GM13977 (cell line): ENCODE measurements around the gene PHF24.

ENCODE experiments used
- DNase-seq: peaks from one replicate; pipeline ENCODE4 v3.0.0; 2012; ENCODE audit warnings: low spot score
- CTCF ChIP-seq: IDR thresholded peaks from 2 replicates; pipeline ENCODE4 v1.5.1; 2012; ENCODE audit warnings: mild to moderate bottlenecking, control low read depth; ENCODE audit not compliant: insufficient read depth; ENCODE audit errors: extremely low read depth, missing control alignments
- in situ Hi-C: fragments of 300-500 bp; cut with MboI; formaldehyde crosslinking; loops from one replicate; pipeline ENCODE4 v1.12.0; 2022; ENCODE audit warnings: low sequenced_read_pairs, low pct_unique_long_range_greater_than_20kb, mixed read lengths, inconsistent platforms; ENCODE audit not compliant: unreplicated experiment

The PHF24 gene

DNA sequence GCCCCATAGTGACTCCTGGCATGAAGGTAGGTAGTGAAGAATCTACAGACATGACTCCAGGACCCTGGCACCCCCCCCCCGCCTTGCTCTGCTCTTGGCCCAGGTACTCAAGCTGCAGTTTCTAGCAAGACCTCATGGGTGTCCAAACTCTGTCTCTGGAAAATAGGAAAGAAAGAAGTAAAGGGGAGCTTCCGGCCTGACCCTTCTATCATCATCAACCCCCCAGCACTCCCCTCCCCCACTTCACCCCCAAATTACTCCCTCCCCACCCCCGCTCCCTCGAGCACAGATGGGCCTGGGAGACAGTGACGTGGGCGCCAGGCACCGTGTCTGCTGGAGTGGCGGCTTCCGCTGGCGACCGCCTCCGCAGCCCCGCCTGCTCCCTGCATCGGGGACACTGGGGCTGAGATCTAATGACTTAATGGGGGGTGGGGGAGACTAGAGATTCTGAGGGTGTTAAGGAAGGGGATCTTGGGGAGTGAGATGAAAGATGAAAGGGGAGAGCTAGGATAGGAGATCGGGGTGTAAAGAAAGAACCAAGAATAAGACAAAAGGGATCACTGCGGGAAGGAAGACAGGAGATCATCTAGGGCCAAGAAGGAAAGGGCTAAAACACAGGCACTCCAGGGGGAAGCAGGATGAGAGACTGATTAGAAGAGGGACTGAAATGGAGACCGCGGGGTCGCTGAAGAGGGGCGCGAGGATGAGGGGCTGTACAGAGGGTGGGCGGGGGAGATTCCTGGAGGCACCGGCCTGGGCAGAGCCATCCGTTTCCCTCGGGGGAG is 30.3 kb downstream of the PHF24 start:
- no peak for DNase-seq
- in situ Hi-C loops: loop anchor here (10.0 kb wide), 1 partner anchor 84 kb away; no protein-coding TSS in a partner anchor
- TF ChIP-seq CTCF: no peak

DNA sequence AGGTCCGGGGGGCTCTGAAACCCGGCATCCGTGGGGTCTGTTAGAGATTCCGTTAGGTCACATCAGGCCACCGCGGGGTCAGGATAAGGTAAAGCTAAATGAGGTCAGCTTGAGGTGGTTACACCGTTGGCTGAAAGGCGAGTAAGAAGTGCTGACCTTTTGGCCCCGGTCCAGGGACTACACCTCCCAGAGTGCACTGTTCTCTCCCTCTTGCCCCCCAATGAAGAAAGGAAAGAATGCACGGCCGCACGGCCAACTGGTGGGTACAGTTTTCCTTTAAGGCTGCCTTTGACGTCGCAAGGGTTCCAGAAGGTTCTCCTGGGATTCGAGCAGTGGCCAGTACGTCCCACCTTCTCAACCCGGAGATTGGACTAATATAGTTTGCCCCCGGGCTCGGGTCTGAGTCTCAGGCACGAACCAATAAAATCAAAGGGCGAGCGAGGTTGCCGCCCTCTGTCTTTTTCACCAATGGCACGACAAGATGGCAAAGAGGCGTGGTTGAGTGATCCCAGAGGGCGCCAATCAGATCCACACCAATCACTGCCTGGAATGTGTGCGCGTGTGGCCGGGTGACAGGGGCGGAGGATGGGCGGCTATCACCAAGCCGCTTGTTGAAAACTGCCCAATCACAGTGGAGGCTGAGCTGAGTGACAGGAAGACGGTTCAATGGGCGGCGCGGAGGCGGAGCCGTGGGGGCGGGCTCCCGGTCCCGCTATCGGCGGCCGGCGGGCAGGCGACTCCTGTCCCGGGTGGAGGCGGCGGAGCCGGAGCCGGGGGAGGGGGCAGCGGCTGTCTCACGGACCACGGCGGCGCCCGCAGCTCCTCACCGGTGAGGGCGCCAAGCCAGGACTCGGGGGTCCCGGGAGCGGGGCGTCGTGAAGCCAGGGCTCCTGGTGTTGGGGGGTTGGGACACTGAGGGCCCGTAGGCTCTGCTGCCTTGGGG is 31.2 kb downstream of the PHF24 start, which contains the start of gene DNAJB5:
Gene DNAJB5, plus strand, starts transcription at position 743 of the 943 bp plus-strand sequence. CDS start 886 bp downstream, outside the sequence.
- in situ Hi-C loops: loop anchor here (10.0 kb wide), 1 partner anchor 84 kb away; no protein-coding TSS in a partner anchor
- no peak for TF ChIP-seq CTCF
- DNase-seq: peak; percentile 98

DNA sequence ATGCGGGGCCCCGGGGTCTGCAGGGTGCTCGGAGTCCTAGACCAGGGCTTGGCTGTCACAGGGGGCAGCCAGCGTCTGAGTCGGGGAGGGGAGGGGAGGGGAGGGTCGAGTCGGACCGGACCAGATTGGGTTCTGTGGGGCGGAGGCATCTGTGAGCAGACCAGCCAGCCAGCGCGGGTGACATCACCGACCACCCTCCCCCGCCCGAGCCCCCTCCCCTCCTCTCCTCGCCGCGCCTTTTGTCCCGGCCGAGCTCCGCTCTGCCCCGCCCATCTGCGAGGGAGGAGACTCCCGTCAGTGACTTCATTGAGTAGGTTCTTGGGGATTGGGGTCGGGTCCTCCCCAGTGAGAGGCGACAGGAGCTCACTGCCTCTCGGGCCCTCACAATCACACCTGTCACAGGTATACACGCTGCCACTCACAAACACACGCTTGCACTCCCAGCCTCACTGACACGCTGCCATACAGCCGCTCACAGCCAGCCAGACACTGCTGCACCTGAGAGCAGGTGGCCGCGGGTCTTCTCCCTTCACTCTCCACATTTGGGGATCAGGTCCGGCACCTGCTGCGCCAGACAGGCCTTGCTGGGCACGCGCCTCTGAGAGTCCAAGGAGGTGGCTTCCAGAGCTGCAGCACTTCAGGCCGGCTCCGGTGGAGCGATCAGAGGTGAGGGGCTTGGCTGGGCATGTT is 32.0 kb downstream of the PHF24 start:
- TF ChIP-seq CTCF: no peak
- peak; percentile 60 for DNase-seq
- in situ Hi-C loops: loop anchor here (10.0 kb wide), 1 partner anchor 85 kb away; no protein-coding TSS in a partner anchor

GRCh38 chr9:34990908-34991606 is 33.0 kb downstream of the PHF24 start:
- in situ Hi-C loops: no loop called here

GRCh38 chr9:34991607-34992375 is 33.7 kb downstream of the PHF24 start:
- in situ Hi-C loops: no loop called here
- DNase-seq: peak; percentile 66
- peak; percentile 44 for TF ChIP-seq CTCF

More at GRCh38 chr9:34990908-34991606, 33.0 kb downstream of the PHF24 start:
- DNase-seq: no peak
- no peak for TF ChIP-seq CTCF
